Kidney (tissue), 14 donors: ENCODE measurements around the gene EXD2. TPM values are rescaled to one million over a fixed set of nuclear protein-coding genes. Genes with fewer than 3 reads are reported as not detected.

Experiments
- DNase-seq, 5 donors: peaks; one replicate each; pipeline ENCODE4 v3.0.0-alpha.2; 2013 to 2020
- FAIRE-seq: peaks from 2 replicates; lab custom pipeline; 2012; peaks lifted over from hg19 to GRCh38; lab: Jason Lieb, UNC
- H3K27ac ChIP-seq, 2 donors: one replicate each; pipeline ENCODE4 v1.7.0; 2013; ENCODE audit warnings: low read depth in 2 of 2, low read length in 2 of 2, inconsistent platforms in 1 of 2
- H3K27me3 ChIP-seq: one replicate; pipeline ENCODE4 v1.7.1; 2013; ENCODE audit warnings: low read length, inconsistent platforms; ENCODE audit not compliant: control insufficient read depth, insufficient read depth
- H3K36me3 ChIP-seq, 3 donors: one replicate each; pipeline versions ENCODE4 v1.7.0 to v1.7.1; 2013; ENCODE audit warnings: low read length in 3 of 3, control low read depth in 1 of 3, inconsistent platforms in 1 of 3; ENCODE audit not compliant: insufficient read depth in 3 of 3, control insufficient read depth in 2 of 3
- H3K4me1 ChIP-seq, 3 donors: one replicate each; pipeline versions ENCODE4 v1.7.0 to v1.7.1; 2013; ENCODE audit warnings: low read length in 3 of 3, inconsistent platforms in 1 of 3, low read depth in 1 of 3; ENCODE audit not compliant: control insufficient read depth in 2 of 3, insufficient read depth in 2 of 3
- H3K4me3 ChIP-seq, 3 donors: one replicate each; pipeline versions ENCODE4 v1.7.0 to v1.8.1; 2013; ENCODE audit warnings: low read length in 3 of 3, control low read depth in 1 of 3, inconsistent platforms in 1 of 3
- H3K9ac ChIP-seq, 3 donors: one replicate each; pipeline versions ENCODE4 v1.7.0 to v1.7.1; 2013; ENCODE audit warnings: low read length in 3 of 3, control low read depth in 1 of 3, inconsistent platforms in 1 of 3
- H3K9me3 ChIP-seq, 3 donors: one replicate each; pipeline versions ENCODE4 v1.7.0 to v1.7.1; 2013; ENCODE audit warnings: low read length in 3 of 3, control low read depth in 1 of 3, inconsistent platforms in 1 of 3; ENCODE audit not compliant: control insufficient read depth in 2 of 3, insufficient read depth in 1 of 3
- CTCF ChIP-seq: IDR thresholded peaks from 3 replicates; pipeline ENCODE4 v1.5.1; 2012; ENCODE audit warnings: mild to moderate bottlenecking, moderate library complexity, borderline replicate concordance; ENCODE audit not compliant: insufficient read depth; ENCODE audit errors: extremely low read depth
- intact Hi-C: fragments of 100-400 bp; cut with DNase I; formaldehyde crosslinking; loops from one replicate; pipeline ENCODE4 v1.11.1; 2022
- polyA plus RNA-seq: library from polyadenylated mRNA; stranded (reverse); fragments of 350-450 nt; fragmentation: Illumina TruSeq; extraction: RNeasy Lipid Tissue Mini Kit (QIAGEN cat#74804); gene quantifications from one replicate; pipeline ENCODE4 v1.2.3, GENCODE V29; 2014; ENCODE audit warnings: low read depth, low replicate concordance; ENCODE audit not compliant: insufficient read depth
- total RNA-seq: library from RNA; stranded (reverse); fragmentation: NEBNext Ultra II Directional; extraction: Animal tissue kit (Norgen Biotek cat#: 25700); gene quantifications from one replicate; pipeline ENCODE4 v1.2.1, GENCODE V29; 2021
- donor health status: control.
- donor health status: control.
- donor health status: control.
- donor health status: control.
- donor health status: control.
- donor health status: DM: yes; HTN: yes; CAD: no.
- donor health status: Normal renal cell carcinoma (clear cell type).

Gene EXD2
- total and polyA plus RNA-seq, 2 donors from 2014 or later = 13.7 to 24.5 TPM

- Histone ChIP-seq H3K9me3 (no peaks in the 10 kb centered on the region), H3K36me3 (no peaks in the 10 kb centered on the region), H3K9ac (no peak overlapping the region), H3K4me1 (peaks cover 0 to 4% (median 0%) of the 10 kb centered on the region in 3 donors), H3K27ac (no peak overlapping the region), H3K27me3 (no peaks in the 10 kb centered on the region), H3K4me3 (no peak overlapping the region)
- TF ChIP-seq CTCF = no peak
- intact Hi-C loops = no loop called here
- DNase-seq (peak in 1 of 5 donors; percentile 11), FAIRE-seq (no peak)
These were observed 89.5 kb downstream of the EXD2 start for GRCh38 chr14:69280746-69281291.

- H3K4me1 ChIP-seq = peaks cover 0 to 4% (median 0%) of the 10 kb centered on the region in 3 donors
- no peak overlapping the region for H3K27ac ChIP-seq
- DNase-seq = peak in 1 of 5 donors; percentile 23
- FAIRE-seq = no peak
- no peaks in the 10 kb centered on the region for H3K36me3 ChIP-seq
- H3K9ac ChIP-seq = no peak overlapping the region
- H3K9me3 ChIP-seq = no peaks in the 10 kb centered on the region
- no peak for TF ChIP-seq CTCF
- no peak overlapping the region for H3K4me3 ChIP-seq
- no peaks in the 10 kb centered on the region for H3K27me3 ChIP-seq
- intact Hi-C loops = no loop called here
These were observed 90.3 kb downstream of the EXD2 start for GRCh38 chr14:69281450-69282169.

GRCh38 chr14:69282448-69282847, 91.2 kb downstream of the EXD2 start:
- Histone ChIP-seq H3K36me3 (no peaks in the 10 kb centered on the region), H3K4me1 (peaks cover 0 to 9% (median 5%) of the 10 kb centered on the region in 3 donors), H3K9ac (no peak overlapping the region), H3K27ac (no peak overlapping the region), H3K27me3 (no peaks in the 10 kb centered on the region), H3K9me3 (no peaks in the 10 kb centered on the region), H3K4me3 (no peak overlapping the region)
- peak in 1 of 5 donors; percentile 9 for DNase-seq
- FAIRE-seq = no peak
- intact Hi-C loops = no loop called here
- no peak for TF ChIP-seq CTCF
